ENCODE results near the gene TMEM89. TPM values are rescaled to one million over a fixed set of nuclear protein-coding genes. Genes with fewer than 3 reads are reported as not detected.

The TMEM89 gene
- total and polyA plus RNA-seq, 2 of the 13 experiments (the other 11 are each of a cell fraction or from before 2014, with no cell fraction given) = 0.31 to 0.59 TPM

- no peaks in the 10 kb centered on the region for H4K20me1 ChIP-seq (ENCODE audit: insufficient read depth, low read length)
- peaks cover 14 to 40% of the 10 kb centered on the region in 2 experiments for H3K36me3 ChIP-seq (replicated peaks in 1 of 2; ENCODE audit: control insufficient read depth in 1 of 2, insufficient read depth in 2 of 2, low read length in 2 of 2)
- no peak overlapping the region for H2AFZ ChIP-seq (ENCODE audit: low read length)
- H3K27me3 ChIP-seq (ENCODE audit: control insufficient read depth in 1 of 2, insufficient read depth in 2 of 2, low read length in 2 of 2) = no peaks in the 10 kb centered on the region
- intact Hi-C loops (cut with micrococcal nuclease; ENCODE audit: unreplicated experiment) (loop anchor here (5.0 kb wide), 1 partner anchor 67 kb away; the partner anchor contains the start of gene PFKFB4), in situ Hi-C loops (cut with HindIII; ENCODE audit: extremely low pct_ligation_motif_present, low pct_unique_long_range_greater_than_20kb) (no loop called here)
- peak overlapping the region; percentile 73 for H3K9ac ChIP-seq (ENCODE audit: insufficient read depth, low read depth, low read length)
- DNase-seq (ENCODE audit: low spot score) (peak; percentile 93), FAIRE-seq (peak; percentile 79), ATAC-seq (peak; percentile 71)
- no peaks in the 10 kb centered on the region for H3K79me2 ChIP-seq (ENCODE audit: insufficient read depth, low read length)
- peak overlapping the region; percentile 93 for H3K27ac ChIP-seq (ENCODE audit: extremely low read length, insufficient read depth, low read length)
- H3K4me3 ChIP-seq (replicated peaks in 1 of 3; ENCODE audit: insufficient read depth in 1 of 3, low read depth in 2 of 3, low read length in 3 of 3) = peak overlapping the region; percentile 8 to 41 (median 23); a peak in 4 of 6 replicates
- POLR2A ChIA-PET = interaction anchor here (0.6 to 7.5 kb wide), 20 partner anchors 8 to 193 kb away, joined by 3 to 140 read pairs (median 4); partner anchors contain the start of genes CCDC51, CELSR3, IP6K2 and PFKFB4
- peak overlapping the region; percentile 60 for H3K4me2 ChIP-seq (ENCODE audit: low read depth, low read length)
- peaks cover 72% of the 10 kb centered on the region for H3K4me1 ChIP-seq (ENCODE audit: insufficient read depth, low read length)
- H3K9me3 ChIP-seq (ENCODE audit: low read length) = no peaks in the 10 kb centered on the region
- CTCF ChIA-PET (ENCODE audit: low intra/inter-chr PET ratio, low total read pairs) = no interaction called here
- WGBS (ENCODE audit: low lambda C conversion rate) = 19% methylated on average over 4 of the region's 6 CpGs
- BruUV-seq (replicated peaks) = no TSS peak
- no peak for TF ChIP-seq ZNF564 (CRISPR knock-in tag; IDR thresholded peaks at IDR 0.05)
- 0 out of 4 replicates have a peak, but pooled peaks of 1 of the 2 experiments have one; percentile 32 for TF ChIP-seq ATF4 (CRISPR knock-in tag; IDR thresholded peaks at IDR 0.05)
- peak; percentile 40; the same call in 1 of the 2 replicates for TF ChIP-seq ZNF331 (CRISPR knock-in tag; IDR thresholded peaks at IDR 0.05)
- no peak for TF ChIP-seq MXD1 (CRISPR knock-in tag; IDR thresholded peaks at IDR 0.05)
- peak; percentile 62; the same call in 1 of the 2 replicates for TF ChIP-seq THAP11 (CRISPR knock-in tag; IDR thresholded peaks at IDR 0.05)
- no peak for TF ChIP-seq ZNF557 (CRISPR knock-in tag; IDR thresholded peaks at IDR 0.05)
- TF ChIP-seq ZNF143 (CRISPR knock-in tag; IDR thresholded peaks at IDR 0.05) = peak; percentile 62
- no peak for TF ChIP-seq MAFG (CRISPR knock-in tag; IDR thresholded peaks at IDR 0.05)
- no peak for TF ChIP-seq ZNF512 (CRISPR knock-in tag; IDR thresholded peaks at IDR 0.05)
- no peak for TF ChIP-seq BORCS8-MEF2B (CRISPR knock-in tag; IDR thresholded peaks at IDR 0.05)
- no peak for TF ChIP-seq AHR (CRISPR knock-in tag; IDR thresholded peaks at IDR 0.05)
- 0 out of 2 replicates have a peak, but pooled peaks have one; percentile 7 for TF ChIP-seq CTCF (CRISPR knock-in tag; IDR thresholded peaks at IDR 0.05)
- 0 out of 2 replicates have a peak, but pooled peaks have one; percentile 11 for TF ChIP-seq ZNF770 (CRISPR knock-in tag; IDR thresholded peaks at IDR 0.05)
- TF ChIP-seq NCOA1 (CRISPR knock-in tag; IDR thresholded peaks at IDR 0.05) = 0 out of 2 replicates have a peak, but pooled peaks have one; percentile 37
- TF ChIP-seq ZNF556 (CRISPR knock-in tag; IDR thresholded peaks at IDR 0.05; ENCODE audit: borderline replicate concordance) = 0 out of 2 replicates have a peak, but pooled peaks have one; percentile 5
Observed at GRCh38 chr3:48623851-48624547, 2.4 kb upstream of the TMEM89 start.
